HG02840 (cell line): Measurements from ENCODE around the gene LAMB4.

Source experiments
- ATAC-seq: cut with Tn5 transposase; IDR thresholded peaks from one replicate; pipeline ENCODE4 v1.9.1; 2021; ENCODE audit warnings: mild to moderate bottlenecking, moderate library complexity, moderate number of reproducible peaks; ENCODE audit not compliant: unreplicated experiment, low FRiP score

LAMB4 gene

GRCh38 chr7:108018668-108019067, 111.5 kb downstream of the LAMB4 start:
- no peak for ATAC-seq

DNA sequence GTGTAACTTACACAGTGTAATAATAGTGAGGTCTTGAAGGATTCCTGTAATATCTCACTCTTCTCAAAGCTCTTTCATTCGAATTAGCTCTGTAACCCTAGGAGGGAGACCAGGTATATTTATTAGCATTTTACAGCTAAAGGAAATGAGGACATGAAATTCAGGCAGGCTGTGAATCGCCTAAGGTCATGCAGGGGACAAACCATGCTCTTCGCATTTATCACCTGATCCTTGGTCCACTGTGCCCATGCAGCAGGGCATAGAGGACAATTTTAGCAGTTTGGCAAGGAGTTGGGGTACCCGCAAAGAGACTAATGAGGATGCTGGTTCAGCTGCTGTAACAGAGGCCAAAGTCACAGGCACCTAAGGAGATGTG, 112.4 kb downstream of the LAMB4 start:
- ATAC-seq = no peak

DNA sequence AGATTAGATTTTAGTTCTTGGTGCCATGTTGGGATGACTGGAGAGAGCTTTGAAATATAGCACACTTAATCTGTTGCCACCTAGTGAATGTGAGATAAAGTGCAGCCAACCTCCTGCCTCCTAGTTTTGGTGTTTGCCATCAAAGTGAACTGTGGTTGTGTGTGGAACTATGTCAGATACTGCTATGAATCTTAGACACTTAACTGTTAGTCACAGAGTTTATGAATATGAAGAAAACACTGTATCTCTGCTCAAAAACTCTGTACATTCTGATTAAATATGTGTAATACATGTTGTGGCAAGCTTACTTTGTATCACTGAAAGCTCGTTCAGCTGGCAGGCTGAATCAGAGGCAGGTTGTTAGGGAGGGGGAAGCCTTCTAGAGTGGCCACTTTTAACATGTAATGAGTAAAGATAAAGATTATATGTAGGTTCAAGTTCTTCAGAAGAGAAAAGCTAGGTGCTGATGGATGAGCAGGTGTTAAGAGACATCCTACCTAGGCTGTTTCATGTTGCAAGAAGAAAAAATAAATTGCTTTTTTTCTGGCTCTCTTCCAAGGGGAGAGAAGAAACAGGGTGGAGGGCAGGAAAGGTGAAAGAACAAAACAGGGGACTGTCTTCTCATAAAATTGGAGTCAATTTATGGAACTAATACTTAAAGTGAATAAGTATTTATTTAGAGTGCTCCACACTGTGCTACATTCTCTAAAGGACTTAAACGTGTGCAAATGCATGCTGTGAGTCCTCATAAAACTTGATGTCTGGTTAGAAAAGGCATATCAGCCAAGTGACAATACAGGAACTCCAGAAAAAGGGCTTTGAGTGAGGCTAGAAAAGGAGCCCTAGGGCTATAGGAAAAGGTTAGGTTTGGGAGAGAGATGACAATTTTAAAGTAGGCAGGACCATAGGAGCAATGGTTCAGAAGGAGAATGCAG, 113.1 kb downstream of the LAMB4 start:
- ATAC-seq = no peak

DNA sequence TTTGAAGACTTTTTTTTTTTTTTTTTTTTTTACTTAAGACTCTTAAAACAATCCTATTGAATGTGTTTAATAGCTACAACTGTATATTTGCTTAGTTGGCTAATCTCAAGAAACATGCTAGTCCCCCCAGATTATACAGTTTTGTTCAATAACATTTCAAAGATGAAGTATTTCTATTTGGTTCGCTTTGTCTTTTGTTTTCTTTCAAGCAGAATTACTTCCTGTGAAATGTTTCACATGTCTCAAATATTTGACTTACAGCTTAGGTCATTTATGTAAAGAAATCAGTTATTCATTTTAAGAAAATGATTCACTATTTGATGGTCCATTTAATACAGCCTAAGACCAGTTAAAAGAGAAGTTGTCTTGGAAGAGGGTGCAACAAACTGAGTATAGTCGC, 114.4 kb downstream of the LAMB4 start:
- ATAC-seq = no peak

GRCh38 chr7:108014747-108015682, 115.1 kb downstream of the LAMB4 start:
- no peak for ATAC-seq

DNA sequence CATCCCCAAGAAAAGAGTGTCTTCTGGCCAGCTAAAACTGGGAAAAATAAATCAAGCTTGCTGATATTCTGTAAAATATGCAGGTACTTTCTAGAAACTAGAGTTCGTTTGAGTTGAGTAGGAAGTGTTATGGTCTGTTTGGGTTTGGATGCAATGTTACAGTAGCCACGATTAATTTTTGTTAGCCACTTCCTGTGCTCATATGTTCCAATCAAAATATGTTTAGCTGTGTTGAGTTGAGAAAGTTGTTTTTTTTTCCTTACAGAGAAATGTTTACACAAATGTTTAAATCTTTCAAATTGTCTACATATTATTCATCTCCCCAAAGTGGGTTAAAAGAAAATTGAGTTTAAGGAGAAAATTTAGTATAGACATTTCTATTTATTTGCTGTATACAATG, 115.9 kb downstream of the LAMB4 start:
- no peak for ATAC-seq

DNA sequence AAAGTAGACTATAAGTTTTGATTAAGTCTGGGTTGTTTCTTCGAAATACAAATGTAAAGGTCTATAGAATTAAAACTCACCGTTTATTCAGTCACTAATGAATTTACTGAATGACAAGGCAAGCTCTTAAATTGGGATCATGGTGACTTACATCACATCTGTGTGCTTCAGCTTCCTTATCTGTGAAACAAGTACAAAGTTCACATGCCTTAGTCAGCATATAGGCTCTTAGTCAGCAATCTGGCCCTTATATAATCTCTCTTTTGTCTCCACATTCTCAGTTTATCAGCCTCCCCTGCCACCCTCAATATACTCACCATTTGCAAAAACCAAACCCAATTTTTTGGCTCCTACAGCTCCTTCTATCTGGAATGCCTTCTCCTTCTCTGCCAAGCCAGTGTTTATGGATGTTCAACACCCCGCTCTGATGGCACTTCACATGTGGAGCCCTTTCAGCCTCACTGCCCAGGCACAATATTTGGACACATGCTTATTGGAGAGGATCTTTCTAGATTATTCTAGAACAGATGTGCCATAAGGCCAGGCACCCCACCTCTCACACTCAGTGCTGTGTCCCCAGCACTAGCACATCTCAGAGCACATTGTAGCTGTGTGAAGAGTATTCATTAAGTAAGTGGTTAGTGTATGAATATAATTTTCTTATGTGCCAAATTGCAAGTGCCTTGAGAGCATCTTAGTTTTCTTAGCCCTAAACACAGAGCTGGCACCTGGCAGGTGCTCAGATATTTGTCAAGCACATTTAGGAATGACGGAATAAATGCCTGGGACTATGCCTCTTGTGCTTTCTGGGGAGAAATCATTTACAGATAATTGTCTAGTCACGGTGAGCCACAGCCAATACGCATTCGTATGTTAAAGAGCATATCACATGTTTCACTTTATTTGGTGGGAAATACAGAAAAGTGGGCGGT, 117.4 kb downstream of the LAMB4 start:
- no peak for ATAC-seq

- ATAC-seq = no peak
These were observed 119.8 kb downstream of the LAMB4 start for GRCh38 chr7:108010377-108010776.

DNA sequence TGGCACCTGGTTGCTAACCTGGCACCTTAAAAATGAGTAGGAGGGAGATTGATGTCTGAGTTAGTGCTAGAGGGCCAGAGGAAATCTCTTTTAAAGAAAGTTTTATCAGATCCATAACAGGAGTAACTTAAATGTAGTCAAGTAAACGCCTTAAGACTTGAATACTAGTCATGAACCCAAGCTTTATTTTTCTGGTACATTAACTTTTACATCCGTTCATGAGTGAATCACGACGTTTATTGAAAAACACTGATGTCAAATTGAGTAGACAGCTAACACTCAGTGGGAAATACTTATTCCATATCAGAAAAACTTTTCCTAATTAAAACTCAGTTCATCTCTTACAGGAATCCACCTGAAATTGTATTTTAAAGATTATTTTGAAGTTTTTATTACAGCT, 120.3 kb downstream of the LAMB4 start:
- ATAC-seq = no peak

DNA sequence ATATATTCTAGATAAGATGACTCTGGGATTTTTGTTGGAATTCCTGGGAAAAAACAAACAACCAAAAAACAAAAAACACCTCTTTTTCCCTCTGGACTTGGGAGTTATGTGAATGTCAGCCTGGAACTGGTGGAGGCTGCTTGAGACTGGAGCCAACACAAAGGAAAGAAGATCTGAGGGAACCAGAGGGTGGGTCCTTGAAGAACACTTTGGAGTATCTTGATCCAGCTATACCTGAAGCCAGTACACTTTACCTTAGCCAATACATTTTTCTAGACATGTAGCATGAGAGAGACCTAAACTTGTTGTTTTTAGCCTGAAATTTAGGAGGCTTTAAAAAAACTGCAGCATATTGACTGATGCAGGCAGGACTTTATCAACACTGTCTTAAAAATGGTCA, 121.3 kb downstream of the LAMB4 start:
- no peak for ATAC-seq

DNA sequence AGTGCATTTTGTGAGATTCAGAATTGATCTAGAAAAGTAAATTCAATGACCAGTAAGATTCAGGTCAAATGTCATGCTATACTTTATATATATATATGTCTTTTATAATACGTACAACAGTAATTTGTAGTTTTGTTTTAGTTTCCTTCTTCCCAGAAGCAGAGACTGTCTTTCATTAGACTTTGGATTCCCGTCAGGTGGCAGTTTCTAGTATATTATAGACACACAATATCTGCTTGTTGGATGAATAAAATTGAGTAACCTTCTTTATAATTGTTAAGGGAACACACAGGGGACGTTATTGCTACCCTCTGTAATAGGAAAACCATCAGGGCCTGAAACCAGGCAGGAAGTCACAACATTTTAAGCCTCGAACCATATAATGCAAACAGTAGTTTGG, 121.9 kb downstream of the LAMB4 start:
- no peak for ATAC-seq

GRCh38 chr7:108007762-108008161, 122.4 kb downstream of the LAMB4 start:
- no peak for ATAC-seq

- ATAC-seq = no peak
These were observed 122.9 kb downstream of the LAMB4 start for GRCh38 chr7:108007261-108007660.

GRCh38 chr7:108004220-108005142, 125.7 kb downstream of the LAMB4 start:
- ATAC-seq = no peak

DNA sequence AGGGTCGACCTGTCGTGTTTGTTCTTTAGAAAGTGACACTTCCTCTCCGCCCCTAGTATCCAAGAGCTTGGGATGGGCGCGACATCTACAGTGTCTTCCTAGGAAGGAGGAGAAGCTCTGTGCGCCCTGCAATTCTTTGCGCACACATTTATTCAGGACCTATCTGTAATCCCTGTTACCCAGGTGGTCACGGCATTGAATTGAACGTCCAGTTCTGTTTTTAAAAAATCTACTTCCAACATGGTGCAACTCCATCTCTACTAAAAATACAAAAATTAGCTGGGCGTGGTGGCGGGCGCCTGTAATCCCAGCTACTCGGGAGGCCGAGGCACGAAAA, 126.6 kb downstream of the LAMB4 start:
- ATAC-seq = no peak

DNA sequence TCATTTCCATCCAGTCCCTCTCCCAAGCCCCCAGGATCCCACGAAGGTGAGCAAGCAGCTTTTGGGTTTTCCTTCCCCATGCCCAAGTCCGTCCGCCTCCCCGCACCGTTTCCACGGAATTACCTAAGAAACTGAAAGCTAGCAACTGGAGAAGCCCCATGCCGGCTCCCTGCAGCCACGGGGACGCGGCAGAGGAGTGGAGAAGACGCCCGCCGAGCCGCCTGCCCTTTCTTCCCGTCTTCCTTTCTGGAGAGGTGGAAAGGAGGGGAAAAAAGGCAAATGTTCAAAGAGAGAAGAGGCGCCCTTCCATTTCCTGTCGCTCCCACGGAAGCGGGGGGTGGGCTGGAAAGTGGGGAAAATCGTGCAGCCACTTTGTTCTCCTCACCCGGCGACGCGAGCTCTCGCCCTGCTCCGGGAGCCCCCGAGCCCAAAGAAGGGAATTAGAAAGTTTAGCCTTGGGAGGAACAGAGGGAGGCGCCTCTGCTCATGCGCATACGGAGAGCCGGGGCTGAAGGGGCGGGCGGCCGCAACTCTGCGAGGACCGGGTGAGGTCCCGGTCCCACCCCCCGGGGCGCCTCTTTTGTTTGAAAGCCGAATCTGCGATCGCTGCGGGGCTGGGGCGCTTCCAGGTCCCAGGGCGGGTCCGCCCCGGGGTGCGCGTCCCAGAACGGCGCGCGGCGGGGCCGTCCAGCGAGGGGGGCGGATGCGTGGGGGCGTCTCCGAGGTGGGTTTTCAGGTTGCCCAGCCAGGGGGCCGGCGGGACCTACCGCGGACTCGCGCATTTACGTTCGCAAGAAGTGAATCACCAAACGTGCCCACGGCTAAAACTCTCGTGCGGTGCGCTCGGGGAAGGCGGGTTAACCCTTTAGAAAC, 127.2 kb downstream of the LAMB4 start, which contains the start of gene LAMB1:
Gene LAMB1, minus strand, starts transcription at position 436 of the 873 bp plus-strand sequence. Its CDS starts 276 bp downstream, at position 160.
- no peak for ATAC-seq

GRCh38 chr7:108001764-108002725, 128.1 kb downstream of the LAMB4 start:
- ATAC-seq = no peak
